HG03457 (cell line): Measurements from ENCODE around the gene ABHD13.

Experiments used
- ATAC-seq: cut with Tn5 transposase; IDR thresholded peaks from one replicate; pipeline ENCODE4 v1.9.1; 2021; ENCODE audit warnings: moderate number of reproducible peaks; ENCODE audit not compliant: unreplicated experiment

The ABHD13 gene

DNA sequence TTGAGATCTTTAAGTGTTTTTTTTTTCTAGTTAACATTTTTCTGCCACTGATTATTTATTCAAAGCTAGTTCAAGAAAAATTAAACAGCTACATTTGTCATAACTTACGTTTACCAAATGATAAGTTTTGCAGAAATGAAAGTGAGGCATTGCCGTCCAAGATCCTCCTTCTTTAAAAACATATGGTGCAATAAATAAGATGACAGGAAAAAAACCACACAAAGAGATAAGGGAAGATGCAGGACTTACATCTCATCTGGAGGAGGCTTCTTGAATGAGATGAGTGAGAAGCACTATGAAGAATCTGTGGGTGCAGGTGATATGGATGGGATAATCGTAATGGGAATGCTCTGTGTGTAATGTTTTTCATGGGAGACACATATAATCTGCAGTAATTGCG, 63.7 kb downstream of the ABHD13 start:
- ATAC-seq: no peak

DNA sequence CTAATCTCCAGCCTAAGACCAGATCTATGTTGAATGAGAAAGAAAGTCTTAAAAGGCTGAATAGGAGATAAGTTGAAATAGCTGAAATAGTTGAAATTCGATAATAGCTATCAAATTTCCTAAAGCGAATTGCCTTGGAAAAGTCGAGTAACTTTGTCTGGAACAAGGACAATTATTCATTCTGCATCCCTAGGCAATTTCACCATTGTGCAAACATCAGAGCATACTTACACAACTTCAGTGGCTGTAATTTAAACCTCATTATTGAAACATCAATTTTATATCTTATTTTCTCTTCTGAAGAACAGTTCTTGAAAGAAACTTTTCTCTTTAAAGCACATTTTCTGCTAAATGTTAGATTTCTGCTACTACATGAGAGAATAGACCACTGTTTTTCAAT, 64.9 kb downstream of the ABHD13 start:
- no peak for ATAC-seq
